Neural progenitor cell (in vitro differentiated cells): ENCODE results near the gene C3orf20. TPM values are rescaled to one million over a fixed set of nuclear protein-coding genes. Genes with fewer than 3 reads are reported as not detected.

Experiments
- DNase-seq: peaks from one replicate; pipeline ENCODE4 v3.0.0-alpha.2; 2016; ENCODE audit warnings: low spot score
- H2AFZ ChIP-seq: fragments of 200-600 bp; sonication (generic); replicated peaks from 2 replicates; pipeline ENCODE4 v1.6.1; 2016; ENCODE audit warnings: antibody characterized with exemption
- H3F3A ChIP-seq: fragments of 200-600 bp; sonication (generic); 2 replicates; pipeline ENCODE4 v1.6.1; 2016; ENCODE audit warnings: antibody characterized with exemption, low read depth
- H3K27ac ChIP-seq: fragments of 200-600 bp; sonication (generic); 2 replicates; pipeline ENCODE4 v1.5.1; 2016; ENCODE audit warnings: mild to moderate bottlenecking
- H3K27me3 ChIP-seq: fragments of 200-600 bp; sonication (generic); 2 replicates; pipeline ENCODE4 v1.6.1; 2016; ENCODE audit warnings: mild to moderate bottlenecking, moderate library complexity
- H3K36me3 ChIP-seq: fragments of 200-600 bp; sonication (generic); 2 replicates; pipeline ENCODE4 v1.5.1; 2016
- H3K4me1 ChIP-seq: fragments of 200-600 bp; sonication (generic); 2 replicates; pipeline ENCODE4 v1.6.1; 2016; ENCODE audit warnings: mixed run types
- H3K4me2 ChIP-seq: fragments of 200-600 bp; sonication (generic); 2 replicates; pipeline ENCODE4 v1.6.1; 2016
- H3K4me3 ChIP-seq: fragments of 200-600 bp; sonication (generic); 2 replicates; pipeline ENCODE4 v1.5.1; 2016
- H3K79me2 ChIP-seq: fragments of 200-600 bp; sonication (generic); 2 replicates; pipeline ENCODE4 v1.6.1; 2016; ENCODE audit warnings: low read depth
- H3K9ac ChIP-seq: fragments of 200-600 bp; sonication (generic); 2 replicates; pipeline ENCODE4 v1.6.1; 2016
- H3K9me3 ChIP-seq: fragments of 200-600 bp; sonication (generic); 2 replicates; pipeline ENCODE4 v1.5.1; 2016; ENCODE audit warnings: low read depth
- H4K20me1 ChIP-seq: fragments of 200-600 bp; sonication (generic); 2 replicates; pipeline ENCODE4 v1.6.1; 2016; ENCODE audit warnings: low read depth
- H3K27ac Mint-ChIP-seq: 3 replicates; pipeline ENCODE4 v1.8.0; 2021; ENCODE audit warnings: mixed read lengths
- H3K27me3 Mint-ChIP-seq: 2 replicates; pipeline ENCODE4 v1.8.0; 2022; ENCODE audit warnings: low read depth, mild to moderate bottlenecking, inconsistent platforms, moderate library complexity, mixed read lengths; ENCODE audit not compliant: insufficient read depth
- H3K36me3 Mint-ChIP-seq: 3 replicates; pipeline ENCODE4 v1.8.0; 2021; ENCODE audit warnings: mixed read lengths
- H3K4me1 Mint-ChIP-seq: 3 replicates; pipeline ENCODE4 v1.8.0; 2021; ENCODE audit warnings: mixed read lengths
- H3K4me3 Mint-ChIP-seq: 3 replicates; pipeline ENCODE4 v1.8.0; 2021; ENCODE audit warnings: mild to moderate bottlenecking, moderate library complexity, mixed read lengths
- H3K9me3 Mint-ChIP-seq: 3 replicates; pipeline ENCODE4 v1.8.0; 2020; ENCODE audit warnings: mixed read lengths
- CTCF ChIP-seq: fragments of 200-600 bp; sonication (generic); IDR thresholded peaks from 2 replicates; pipeline ENCODE4 v1.5.1; 2017; ENCODE audit warnings: antibody characterized with exemption, mild to moderate bottlenecking
- EZH2 ChIP-seq: fragments of 200-600 bp; sonication (generic); IDR thresholded peaks from 2 replicates; pipeline ENCODE4 v1.6.1; 2017; ENCODE audit warnings: antibody characterized with exemption, mild to moderate bottlenecking, moderate library complexity
- EZH2phosphoT487 ChIP-seq: fragments of 200-600 bp; sonication (generic); IDR thresholded peaks from 2 replicates; pipeline ENCODE4 v1.6.1; 2017; ENCODE audit warnings: antibody characterized with exemption
- total RNA-seq: library from RNA; depleted of rRNA; stranded (reverse); fragments of >200 nt; gene quantifications from 2 replicates; pipeline ENCODE4 v1.2.3, GENCODE V29; 2015; ENCODE audit warnings: low replicate concordance

The C3orf20 gene
- total RNA-seq, 1 donor from 2014 or later, result not detected

GRCh38 chr3:14792691-14793121, 117.8 kb downstream of the C3orf20 start:
- H2AFZ ChIP-seq, result no peak overlapping the region
- Mint-ChIP-seq H3K27ac (no peak overlapping the region), H3K27me3 (peaks cover 6% of the 10 kb centered on the region), H3K4me1 (peaks cover 8% of the 10 kb centered on the region), H3K36me3 (no peaks in the 10 kb centered on the region), H3K4me3 (no peak overlapping the region), H3K9me3 (no peaks in the 10 kb centered on the region)
- H3K4me2 ChIP-seq, result no peak overlapping the region
- TF ChIP-seq CTCF, result no peak
- TF ChIP-seq EZH2, result no peak
- no peak for TF ChIP-seq EZH2phosphoT487
- no peaks in the 10 kb centered on the region for H3F3A ChIP-seq
- H3K9ac ChIP-seq, result no peak overlapping the region
- no peak overlapping the region for H3K4me3 ChIP-seq
- H4K20me1 ChIP-seq, result no peaks in the 10 kb centered on the region
- H3K27ac ChIP-seq, result no peak overlapping the region
- H3K36me3 ChIP-seq, result no peaks in the 10 kb centered on the region
- no peaks in the 10 kb centered on the region for H3K9me3 ChIP-seq
- peaks cover 4% of the 10 kb centered on the region for H3K27me3 ChIP-seq
- no peak for DNase-seq
- no peaks in the 10 kb centered on the region for H3K79me2 ChIP-seq
- H3K4me1 ChIP-seq, result no peaks in the 10 kb centered on the region

- Histone ChIP-seq H3K9me3 (no peaks in the 10 kb centered on the region), H3K4me1 (no peaks in the 10 kb centered on the region), H3K27me3 (peaks cover 4% of the 10 kb centered on the region), H3K79me2 (no peaks in the 10 kb centered on the region), H3K36me3 (no peaks in the 10 kb centered on the region), H3K4me2 (no peak overlapping the region), H4K20me1 (no peaks in the 10 kb centered on the region), H2AFZ (peak overlapping the region; percentile 84), H3K4me3 (no peak overlapping the region), H3K27ac (no peak overlapping the region), H3K9ac (no peak overlapping the region), H3F3A (no peaks in the 10 kb centered on the region)
- no peak overlapping the region for H3K27ac Mint-ChIP-seq
- TF ChIP-seq EZH2, result no peak
- TF ChIP-seq CTCF, result no peak
- TF ChIP-seq EZH2phosphoT487, result no peak
- DNase-seq, result no peak
- H3K9me3 Mint-ChIP-seq, result no peaks in the 10 kb centered on the region
- H3K36me3 Mint-ChIP-seq, result no peaks in the 10 kb centered on the region
- H3K4me3 Mint-ChIP-seq, result no peak overlapping the region
- peaks cover 8% of the 10 kb centered on the region for H3K4me1 Mint-ChIP-seq
- H3K27me3 Mint-ChIP-seq, result peaks cover 7% of the 10 kb centered on the region
Observed at GRCh38 chr3:14793126-14793857, 118.4 kb downstream of the C3orf20 start.

- H3K27ac Mint-ChIP-seq, result peak overlapping the region; percentile 83
- no peaks in the 10 kb centered on the region for H3K9me3 Mint-ChIP-seq
- peaks cover 4% of the 10 kb centered on the region for H3K27me3 ChIP-seq
- H3K27me3 Mint-ChIP-seq, result peaks cover 7% of the 10 kb centered on the region
- no peaks in the 10 kb centered on the region for H3K36me3 ChIP-seq
- H3K4me1 ChIP-seq, result no peaks in the 10 kb centered on the region
- H3K79me2 ChIP-seq, result no peaks in the 10 kb centered on the region
- H3K36me3 Mint-ChIP-seq, result no peaks in the 10 kb centered on the region
- H3K9me3 ChIP-seq, result no peaks in the 10 kb centered on the region
- H4K20me1 ChIP-seq, result no peaks in the 10 kb centered on the region
- H3K4me3 ChIP-seq, result no peak overlapping the region
- H3K9ac ChIP-seq, result no peak overlapping the region
- DNase-seq, result no peak
- H3K4me1 Mint-ChIP-seq, result peaks cover 8% of the 10 kb centered on the region
- H3K27ac ChIP-seq, result no peak overlapping the region
- H3F3A ChIP-seq, result no peaks in the 10 kb centered on the region
- no peak overlapping the region for H2AFZ ChIP-seq
- no peak overlapping the region for H3K4me3 Mint-ChIP-seq
- H3K4me2 ChIP-seq, result no peak overlapping the region
- no peak for TF ChIP-seq CTCF
- TF ChIP-seq EZH2phosphoT487, result no peak
- no peak for TF ChIP-seq EZH2
Observed at GRCh38 chr3:14793858-14794234, 118.9 kb downstream of the C3orf20 start.
